ENCODE results near the gene NIFK.
"Not testable (repeated sequence)": the region's sequence is repeated elsewhere in the genome, so short reads cannot be mapped to it uniquely, and the experiment has no call there.

NIFK gene

DNA sequence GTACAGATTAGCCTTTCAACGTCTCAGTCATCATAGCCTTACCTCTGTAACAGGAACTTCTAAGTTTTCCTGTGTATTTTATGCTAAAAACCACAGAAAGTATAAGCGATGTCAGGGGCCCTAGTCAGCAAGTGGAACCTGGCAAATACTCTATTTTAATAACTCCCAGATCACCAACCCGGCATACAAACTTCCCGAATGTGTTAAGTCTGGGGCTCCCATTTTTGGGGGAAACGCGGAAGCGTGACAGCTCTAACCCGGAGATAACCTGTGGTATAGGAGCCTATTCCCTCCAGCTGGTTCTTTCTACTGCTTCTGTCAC, 574 bp downstream of the NIFK start:
- DNase-seq (ENCODE audit: low read depth, low spot score) = no peak
- peak overlapping the region; percentile 83 for H3K4me3 ChIP-seq (ENCODE audit: low read length)

DNA sequence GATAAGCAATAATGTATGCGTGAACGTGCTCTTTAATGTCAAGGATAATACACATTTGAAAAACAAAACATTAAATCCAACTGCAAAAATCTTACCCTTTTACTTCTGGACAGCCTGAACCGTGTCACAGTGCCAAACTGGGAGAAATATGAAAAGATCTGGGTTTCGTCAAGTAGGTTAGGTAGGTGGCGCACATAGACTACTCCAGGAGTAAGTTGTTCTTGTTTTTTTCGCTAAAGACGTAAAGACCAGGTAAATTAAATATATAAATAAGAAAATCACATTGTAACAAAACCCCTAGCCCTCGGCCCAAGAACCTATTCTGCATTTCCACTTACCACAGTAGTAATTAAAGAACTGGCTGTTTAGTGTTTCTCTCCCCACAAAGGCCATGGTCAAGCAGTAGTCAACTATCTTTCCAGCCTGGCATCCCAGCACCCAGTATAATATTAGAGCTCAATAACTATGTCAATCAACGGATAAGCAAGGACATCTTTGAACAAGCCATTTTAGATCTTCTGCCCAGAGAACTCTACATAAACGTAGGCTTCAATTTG, 1.1 kb downstream of the NIFK start:
- DNase-seq (ENCODE audit: low read depth, low spot score) = no peak
- H3K4me3 ChIP-seq (ENCODE audit: low read length) = peak overlapping the region; percentile 83

DNA sequence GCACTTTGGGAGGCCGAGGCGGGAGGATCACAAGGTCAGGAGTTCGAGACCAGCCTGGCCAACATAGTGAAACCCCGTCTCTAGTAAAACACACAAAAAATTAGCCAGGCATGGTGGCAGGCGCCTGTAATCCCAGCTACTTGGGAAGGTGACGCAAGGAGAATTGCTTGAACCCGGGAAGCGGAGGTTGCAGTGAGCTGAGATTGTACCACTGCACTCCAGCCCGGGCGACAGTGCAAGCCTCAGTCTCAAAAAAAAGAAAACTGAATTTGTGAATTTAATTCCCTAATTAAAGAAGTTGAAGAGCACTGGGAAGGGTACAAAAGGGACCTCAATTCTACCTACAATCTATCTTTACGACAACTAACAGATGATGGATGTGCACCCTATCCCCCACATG, 2.1 kb downstream of the NIFK start:
- H3K4me3 ChIP-seq (ENCODE audit: low read length); DNase-seq (ENCODE audit: low read depth, low spot score): not testable (repeated sequence)

DNA sequence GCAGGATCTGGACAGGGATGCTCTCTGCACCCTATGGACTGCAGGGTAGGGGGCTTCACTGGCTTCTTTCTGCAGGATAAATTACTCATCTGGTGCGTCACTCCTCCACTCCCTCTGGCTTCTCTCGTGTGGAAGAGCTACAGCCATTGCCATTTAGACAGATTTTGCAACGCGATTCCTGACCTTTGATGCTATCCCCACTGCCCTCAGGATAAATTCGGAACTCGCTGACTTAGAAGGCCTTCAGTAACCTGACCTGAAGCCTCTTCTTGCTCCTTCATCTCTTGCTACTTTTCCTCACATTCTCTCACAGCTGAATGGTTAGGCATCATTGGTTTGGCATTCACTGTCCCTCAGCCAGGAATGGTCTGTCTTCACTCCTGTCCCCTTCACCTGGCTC, 5.3 kb downstream of the NIFK start:
- DNase-seq (ENCODE audit: low read depth, low spot score) = no peak
- H3K4me3 ChIP-seq (ENCODE audit: low read length) = no peak overlapping the region

DNA sequence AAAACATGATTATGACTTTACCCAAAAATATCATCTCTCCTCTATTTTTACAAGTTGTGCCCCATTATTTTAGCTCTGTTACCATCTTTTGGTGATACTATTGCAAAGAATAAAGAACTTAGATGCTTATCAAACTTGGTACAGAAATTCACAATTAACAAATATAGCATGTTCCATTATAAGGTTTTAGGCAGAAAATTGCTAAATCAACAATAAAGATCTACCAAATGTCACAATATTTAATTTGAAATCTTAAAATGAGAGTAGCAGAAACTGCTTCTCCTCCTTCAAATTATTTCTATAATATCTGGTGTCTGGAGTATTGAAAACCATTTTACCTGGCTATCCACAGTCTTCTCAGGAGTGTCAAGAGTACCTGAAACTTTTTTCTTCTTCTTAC, 8.7 kb downstream of the NIFK start:
- DNase-seq (ENCODE audit: low read depth, low spot score) = no peak
- H3K4me3 ChIP-seq (ENCODE audit: low read length) = no peak overlapping the region

DNA sequence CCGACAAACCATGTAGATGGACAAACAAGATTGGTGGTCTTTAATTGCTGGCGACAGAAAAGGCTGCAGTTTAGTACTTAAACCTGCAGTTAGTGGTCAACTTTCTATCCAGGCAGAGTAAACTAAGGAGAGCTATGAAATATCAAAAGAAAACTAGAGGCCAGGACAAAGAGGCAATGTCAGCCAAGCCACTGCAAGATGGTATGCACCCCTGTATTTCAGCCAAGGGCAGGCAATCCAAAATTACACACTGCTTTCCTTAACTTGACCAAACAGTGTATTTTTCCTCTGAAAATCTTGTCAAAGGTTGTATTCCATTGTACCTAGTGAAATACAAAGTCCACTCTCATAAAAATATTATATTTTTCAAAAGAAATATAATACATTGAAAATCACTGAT, 9.3 kb downstream of the NIFK start:
- H3K4me3 ChIP-seq (ENCODE audit: low read length) = no peak overlapping the region
- DNase-seq (ENCODE audit: low read depth, low spot score) = no peak

DNA sequence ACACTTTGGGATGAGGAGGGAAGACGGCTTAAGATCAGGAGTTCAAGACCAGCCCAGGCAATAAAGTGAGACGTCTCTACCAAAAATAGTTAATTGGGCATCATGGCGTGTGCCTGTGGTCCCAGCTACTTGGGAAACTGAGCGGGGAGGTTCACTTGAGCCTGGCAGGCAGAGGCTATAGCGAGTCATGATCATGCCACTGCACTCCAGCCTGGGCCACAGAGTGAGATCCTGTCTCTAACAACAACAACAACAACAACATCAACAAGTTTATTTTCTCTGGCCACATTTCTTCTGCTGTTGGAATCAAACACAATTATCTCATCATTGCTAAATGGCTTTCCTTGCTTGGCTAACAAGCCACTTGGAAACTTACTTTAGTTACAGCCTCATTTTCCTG, 13.4 kb downstream of the NIFK start:
- no peak overlapping the region for H3K4me3 ChIP-seq (ENCODE audit: low read length)
- no peak for DNase-seq (ENCODE audit: low read depth, low spot score)

DNA sequence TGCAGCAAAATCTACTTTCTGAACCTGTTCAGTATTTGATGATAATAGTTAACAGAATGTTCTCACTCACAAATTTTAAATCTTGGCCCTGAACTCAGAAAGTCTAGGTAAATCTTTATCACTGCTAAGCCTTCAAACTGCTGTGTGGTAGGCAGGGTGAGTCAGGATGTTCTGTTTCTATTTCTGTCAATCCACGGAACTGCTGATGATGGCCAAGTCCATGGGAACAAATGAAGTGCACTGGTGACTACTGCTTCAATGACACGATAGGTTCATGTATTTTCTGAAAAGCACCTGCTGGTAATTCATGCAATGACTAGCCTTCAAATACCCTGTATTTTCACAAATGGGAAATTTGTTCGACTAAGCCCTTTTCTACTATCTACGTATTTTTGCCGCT, 14.2 kb downstream of the NIFK start:
- no peak for DNase-seq (ENCODE audit: low read depth, low spot score)

DNA sequence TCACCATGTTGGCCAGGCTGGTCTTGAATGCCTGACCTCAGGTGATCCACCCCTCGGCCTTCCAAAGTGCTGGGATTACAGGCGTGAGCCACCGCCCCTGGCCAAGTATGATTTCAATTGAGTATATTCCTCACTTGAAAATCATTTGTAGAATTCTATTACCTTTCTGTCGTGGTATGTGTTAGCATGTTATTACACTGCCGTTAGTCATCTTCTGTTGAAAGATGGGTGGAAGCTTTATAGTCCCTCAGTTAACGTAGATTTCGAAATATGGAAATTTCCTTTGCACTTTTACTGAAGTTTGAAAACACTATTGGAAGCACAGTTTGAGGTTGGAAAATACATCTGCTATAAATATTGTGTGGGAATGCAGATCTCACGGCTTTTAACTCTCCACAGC, 14.7 kb downstream of the NIFK start:
- DNase-seq (ENCODE audit: low read depth, low spot score) = no peak

More for the DNA sequence above, 14.2 kb downstream of the NIFK start:
- no peak overlapping the region for H3K4me3 ChIP-seq (ENCODE audit: low read length)

DNA sequence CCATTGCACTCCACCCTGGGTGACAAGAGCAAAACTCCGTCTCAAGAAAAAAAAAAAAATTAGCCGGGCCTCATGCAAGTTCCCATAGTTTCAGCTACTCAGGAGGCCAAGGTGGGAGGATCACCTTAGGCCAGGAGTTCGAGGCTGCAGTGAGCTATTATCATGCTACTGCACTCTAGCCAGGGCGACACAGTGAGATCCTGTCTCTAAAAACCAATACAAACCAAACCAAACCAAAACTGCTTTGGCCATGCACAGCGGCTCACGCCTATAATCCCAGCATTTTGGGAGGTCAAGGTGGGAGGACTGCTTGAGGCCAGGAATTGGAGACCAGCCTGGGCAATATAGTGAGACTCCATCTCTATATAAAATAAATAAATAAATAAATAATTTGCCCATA, 19.1 kb downstream of the NIFK start:
- H3K4me3 ChIP-seq (ENCODE audit: low read length) = no peak overlapping the region
- DNase-seq (ENCODE audit: low read depth, low spot score) = no peak

More for the DNA sequence above, 14.7 kb downstream of the NIFK start:
- no peak overlapping the region for H3K4me3 ChIP-seq (ENCODE audit: low read length)

DNA sequence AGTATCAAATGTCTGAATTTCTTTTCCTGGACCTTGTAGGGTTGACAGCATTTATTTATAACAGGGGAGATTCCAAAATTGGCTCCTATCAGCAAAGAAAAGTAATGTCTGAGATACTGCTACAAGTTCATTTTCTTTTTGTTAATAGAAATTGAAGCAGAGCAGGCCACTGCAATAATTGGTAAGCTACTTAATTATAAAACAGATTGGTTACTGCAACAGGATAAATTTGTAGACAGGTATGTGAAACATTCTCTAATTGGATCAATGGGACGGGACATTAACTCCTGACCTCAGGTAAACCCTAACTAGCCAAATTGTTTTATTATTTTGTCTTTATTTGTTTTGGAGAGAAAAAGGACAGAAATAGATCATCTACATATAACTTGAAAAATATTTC, 20.5 kb downstream of the NIFK start:
- H3K4me3 ChIP-seq (ENCODE audit: low read length) = no peak overlapping the region
- no peak for DNase-seq (ENCODE audit: low read depth, low spot score)

DNA sequence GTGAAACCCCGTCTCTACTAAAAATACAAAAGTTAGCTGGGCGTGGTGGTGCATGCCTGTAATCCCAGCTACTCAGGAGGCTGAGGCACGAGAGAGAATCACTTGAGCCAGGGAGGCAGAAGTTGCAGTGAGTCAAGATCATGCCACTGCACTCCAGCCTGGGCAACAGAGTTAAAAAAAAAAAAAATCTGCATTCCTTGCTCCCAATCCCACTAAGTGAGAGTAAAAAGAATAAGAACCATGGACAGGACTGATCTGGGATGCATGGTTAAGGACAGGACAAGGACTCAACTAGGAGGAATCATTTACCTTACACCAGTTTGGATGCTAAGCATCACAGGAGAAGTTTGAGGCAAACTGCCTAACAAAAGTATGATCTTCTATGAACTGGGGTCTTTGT, 25.2 kb downstream of the NIFK start:
- H3K4me3 ChIP-seq (ENCODE audit: low read length); DNase-seq (ENCODE audit: low read depth, low spot score): not testable (repeated sequence)

DNA sequence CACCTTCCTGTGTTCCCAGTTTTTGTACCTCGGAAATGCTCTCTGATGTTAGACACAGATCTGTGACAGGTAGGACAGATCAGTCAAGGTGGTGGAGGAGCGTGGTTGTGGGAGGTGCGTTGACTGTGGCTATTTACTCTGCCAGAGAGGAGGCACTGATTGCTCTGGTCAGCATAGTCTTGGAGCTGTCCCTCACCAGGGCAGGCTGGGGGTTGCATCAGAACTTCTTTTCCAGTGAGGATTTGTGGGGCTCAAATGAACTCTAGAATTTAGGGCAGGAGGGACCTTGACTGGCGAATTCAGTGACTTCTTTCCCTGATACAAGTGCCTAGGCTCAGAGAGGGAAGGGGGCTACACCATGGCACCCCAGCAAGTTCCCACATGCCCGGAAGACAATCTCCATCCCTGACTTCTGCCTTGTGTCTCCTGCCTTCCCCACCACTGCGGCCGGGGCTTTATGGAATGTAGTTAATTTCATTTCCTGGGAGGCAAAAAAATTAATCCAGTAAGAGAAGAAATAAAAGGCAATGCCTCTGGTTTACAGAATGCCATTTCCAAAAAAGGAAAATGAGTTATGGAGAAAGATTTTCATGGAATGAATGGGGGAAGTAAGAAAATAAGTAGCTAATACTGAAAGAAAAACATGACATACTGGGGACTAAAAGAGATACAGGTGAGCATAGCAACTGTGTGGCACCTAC, 26.1 kb downstream of the NIFK start:
- no peak for DNase-seq (ENCODE audit: low read depth, low spot score)
- no peak overlapping the region for H3K4me3 ChIP-seq (ENCODE audit: low read length)

DNA sequence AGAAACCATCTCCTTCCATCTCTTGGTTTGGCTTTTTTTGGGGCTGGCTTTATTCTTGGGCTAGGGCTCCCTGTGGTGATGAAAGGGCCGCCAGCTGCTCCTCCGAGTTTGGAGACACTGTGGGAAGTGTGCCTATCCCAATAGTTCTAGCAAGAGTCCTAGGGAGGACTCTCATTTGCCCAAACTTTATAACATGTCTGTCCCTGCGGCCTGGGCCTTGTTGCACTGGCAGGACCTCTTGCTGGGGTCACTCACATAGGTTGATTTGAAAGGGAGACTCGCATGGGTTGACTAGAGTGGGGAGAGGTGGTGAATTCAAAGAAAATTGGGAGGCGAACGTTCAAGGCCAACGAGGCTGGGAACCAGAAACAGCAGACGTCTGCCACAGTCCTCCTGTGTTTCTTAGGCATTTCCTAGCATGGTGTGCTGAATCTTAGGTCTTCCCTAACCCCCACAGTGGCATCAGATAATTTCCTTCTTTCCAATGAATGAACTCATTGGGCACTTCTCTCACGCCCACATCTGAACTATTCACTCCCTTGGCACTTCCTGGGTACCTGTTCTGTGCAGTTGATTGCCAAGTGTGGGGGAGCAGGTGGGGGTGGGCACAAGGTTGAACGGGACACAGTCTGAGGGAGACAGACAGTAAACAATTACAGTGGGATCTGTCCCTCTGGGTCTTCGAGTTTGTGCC, 26.8 kb downstream of the NIFK start:
- no peak overlapping the region for H3K4me3 ChIP-seq (ENCODE audit: low read length)
- no peak for DNase-seq (ENCODE audit: low read depth, low spot score)

DNA sequence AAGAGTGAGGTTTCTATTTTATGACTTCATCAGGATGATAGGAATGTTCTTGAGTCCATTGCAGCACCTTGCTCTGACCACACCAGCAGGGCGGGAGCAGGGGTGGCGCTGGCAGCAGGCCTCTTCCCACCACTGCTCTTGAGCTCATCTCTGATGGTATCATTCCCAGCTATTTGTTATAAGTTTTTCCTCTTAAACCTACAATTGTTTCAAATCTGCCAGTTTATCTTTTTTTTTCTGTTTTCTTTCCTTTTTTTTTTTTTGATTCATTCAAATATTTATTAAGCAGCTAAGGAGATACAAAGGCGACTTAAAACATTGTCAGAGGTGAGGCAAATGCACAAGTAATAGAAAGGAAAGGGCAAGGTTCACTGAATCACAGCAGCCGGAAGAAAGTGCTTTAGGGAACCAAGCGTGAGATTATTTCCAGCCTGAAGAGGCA, 28.7 kb downstream of the NIFK start:
- H3K4me3 ChIP-seq (ENCODE audit: low read length) = no peak overlapping the region
- no peak for DNase-seq (ENCODE audit: low read depth, low spot score)

DNA sequence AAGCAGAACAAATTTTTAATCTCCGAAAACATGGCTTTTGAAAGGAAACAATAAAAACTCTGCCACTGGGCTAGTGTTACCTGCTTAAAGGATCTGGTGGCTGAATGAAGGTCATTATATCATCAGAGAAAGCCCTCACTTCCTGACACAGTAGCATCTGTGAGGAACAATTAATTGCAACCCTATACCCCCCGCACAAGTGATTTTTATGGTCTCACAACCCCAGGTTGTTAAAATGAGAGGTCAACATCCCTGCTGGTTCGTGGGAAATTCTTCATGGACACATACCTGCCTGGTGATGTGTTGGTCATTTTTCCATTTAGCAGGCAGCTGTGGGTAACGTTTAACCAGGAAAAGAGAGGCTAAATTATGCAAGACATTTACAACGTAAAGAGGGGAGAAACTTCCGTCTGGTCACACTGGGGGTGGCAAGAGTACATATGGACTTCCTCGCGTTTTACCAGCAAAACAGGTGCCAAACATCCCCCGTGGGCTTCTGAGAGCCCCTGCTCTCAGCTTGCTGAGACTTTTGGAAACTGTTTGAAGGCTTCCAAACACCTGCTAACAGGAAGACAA, 29.2 kb downstream of the NIFK start:
- DNase-seq (ENCODE audit: low read depth, low spot score) = no peak

DNA sequence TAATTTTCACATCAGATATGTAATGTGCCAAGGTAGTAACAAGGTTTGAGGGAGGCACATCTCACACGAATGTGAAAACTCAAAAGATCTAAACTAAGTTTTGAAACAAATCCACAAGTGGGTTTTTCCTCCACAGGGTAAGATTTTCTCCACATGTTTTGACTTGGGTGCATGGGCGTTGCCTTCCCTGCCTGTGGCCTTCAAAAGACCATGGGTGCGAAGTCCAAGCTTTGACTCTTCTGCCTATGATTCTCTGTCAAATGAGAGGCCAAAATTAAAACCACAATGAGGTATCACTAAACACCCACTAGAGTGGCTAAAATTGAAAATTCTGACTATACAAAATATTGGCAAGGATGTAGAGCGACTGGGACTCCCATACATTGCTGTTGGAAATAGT, 30.7 kb downstream of the NIFK start:
- DNase-seq (ENCODE audit: low read depth, low spot score) = no peak
- no peak overlapping the region for H3K4me3 ChIP-seq (ENCODE audit: low read length)

More for the DNA sequence above, 29.2 kb downstream of the NIFK start:
- H3K4me3 ChIP-seq (ENCODE audit: low read length) = no peak overlapping the region

DNA sequence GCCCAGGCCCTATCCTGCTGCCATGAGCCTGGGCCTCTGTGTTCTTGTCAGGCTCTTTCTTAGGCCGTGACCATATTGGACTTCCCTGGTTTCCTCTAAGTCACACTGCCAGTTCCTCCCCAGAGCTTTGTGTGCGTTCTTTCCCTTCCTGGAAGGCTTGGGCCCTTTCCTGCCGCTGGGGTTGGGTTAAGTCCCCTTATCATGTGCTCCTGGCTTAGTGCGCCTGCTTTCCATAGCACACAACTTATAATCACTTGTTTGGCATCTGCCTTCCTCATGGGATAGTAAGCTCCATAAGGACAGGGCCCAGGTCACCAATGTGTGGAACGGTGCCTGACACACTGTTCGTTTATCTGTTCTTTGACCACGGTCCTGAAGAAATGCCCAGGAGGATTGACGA, 31.3 kb downstream of the NIFK start:
- H3K4me3 ChIP-seq (ENCODE audit: low read length) = no peak overlapping the region
- no peak for DNase-seq (ENCODE audit: low read depth, low spot score)

DNA sequence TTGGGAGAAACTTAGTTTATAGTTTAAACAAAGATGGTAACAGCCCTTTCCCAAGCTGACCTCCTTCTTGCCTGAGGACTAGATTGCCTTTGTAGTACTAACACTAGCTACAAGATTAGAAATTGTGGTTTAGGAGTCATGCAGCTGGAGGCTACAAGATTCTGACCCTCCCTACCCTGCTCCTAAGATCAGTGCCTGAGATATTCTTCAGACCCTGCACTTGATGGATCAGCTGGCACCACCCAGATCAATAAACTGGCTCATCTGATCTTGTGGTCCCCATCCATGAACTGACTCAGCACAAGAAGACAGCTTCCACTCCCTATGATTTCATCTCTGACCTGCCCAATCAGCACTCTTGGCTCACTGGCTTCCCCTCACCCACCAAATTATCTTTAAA, 34.9 kb downstream of the NIFK start:
- H3K4me3 ChIP-seq (ENCODE audit: low read length); DNase-seq (ENCODE audit: low read depth, low spot score): not testable (repeated sequence)
